Activated CD8-positive, alpha-beta memory T cell treated with anti-CD3 and anti-CD28 coated beads, Interleukin-2, amount 50 U/mL, for 1 hour (primary cell): ENCODE measurements around the gene NLGN1.

Experiments used
- DNase-seq: peaks from one replicate; pipeline ENCODE4 v3.0.0-alpha.2; 2020; ENCODE audit errors: extremely low read depth

The NLGN1 gene

GRCh38 chr3:173911446-173911845 is 513.9 kb downstream of the NLGN1 start:
- DNase-seq: no peak

GRCh38 chr3:173912126-173912525 is 514.6 kb downstream of the NLGN1 start:
- no peak for DNase-seq

GRCh38 chr3:173913397-173913796 is 515.9 kb downstream of the NLGN1 start:
- DNase-seq: no peak

GRCh38 chr3:173913974-173914421 is 516.5 kb downstream of the NLGN1 start:
- DNase-seq: no peak

- no peak for DNase-seq
Measured at GRCh38 chr3:173916799-173917198, 519.3 kb downstream of the NLGN1 start.

- DNase-seq: no peak
Measured at GRCh38 chr3:173920386-173920785, 522.8 kb downstream of the NLGN1 start.

- no peak for DNase-seq
Measured at GRCh38 chr3:173921732-173922131, 524.2 kb downstream of the NLGN1 start.

GRCh38 chr3:173923204-173923603 is 525.7 kb downstream of the NLGN1 start:
- no peak for DNase-seq

- no peak for DNase-seq
Measured at GRCh38 chr3:173930251-173930650, 532.7 kb downstream of the NLGN1 start.

- no peak for DNase-seq
Measured at GRCh38 chr3:173932624-173933023, 535.1 kb downstream of the NLGN1 start.

- no peak for DNase-seq
Measured at GRCh38 chr3:173933113-173933512, 535.6 kb downstream of the NLGN1 start.

GRCh38 chr3:173936316-173936715 is 538.8 kb downstream of the NLGN1 start:
- DNase-seq: no peak

GRCh38 chr3:173938159-173938558 is 540.6 kb downstream of the NLGN1 start:
- no peak for DNase-seq

GRCh38 chr3:173938616-173939015 is 541.1 kb downstream of the NLGN1 start:
- no peak for DNase-seq

GRCh38 chr3:173939331-173939730 is 541.8 kb downstream of the NLGN1 start:
- DNase-seq: no peak

- no peak for DNase-seq
Measured at GRCh38 chr3:173943264-173943663, 545.7 kb downstream of the NLGN1 start.

GRCh38 chr3:173945170-173945569 is 547.6 kb downstream of the NLGN1 start:
- DNase-seq: no peak

GRCh38 chr3:173945806-173946205 is 548.3 kb downstream of the NLGN1 start:
- DNase-seq: no peak

GRCh38 chr3:173954647-173955046 is 557.1 kb downstream of the NLGN1 start:
- DNase-seq: no peak

- no peak for DNase-seq
Measured at GRCh38 chr3:173957646-173958045, 560.1 kb downstream of the NLGN1 start.

- DNase-seq: no peak
Measured at GRCh38 chr3:173958805-173959204, 561.3 kb downstream of the NLGN1 start.

- DNase-seq: no peak
Measured at GRCh38 chr3:173970281-173970680, 572.7 kb downstream of the NLGN1 start.

- DNase-seq: no peak
Measured at GRCh38 chr3:173976281-173976680, 578.7 kb downstream of the NLGN1 start.

- no peak for DNase-seq
Measured at GRCh38 chr3:173977747-173978146, 580.2 kb downstream of the NLGN1 start.

- DNase-seq: no peak
Measured at GRCh38 chr3:173983343-173983742, 585.8 kb downstream of the NLGN1 start.
